ENCODE data around the gene COX7A1.

Gene COX7A1

DNA sequence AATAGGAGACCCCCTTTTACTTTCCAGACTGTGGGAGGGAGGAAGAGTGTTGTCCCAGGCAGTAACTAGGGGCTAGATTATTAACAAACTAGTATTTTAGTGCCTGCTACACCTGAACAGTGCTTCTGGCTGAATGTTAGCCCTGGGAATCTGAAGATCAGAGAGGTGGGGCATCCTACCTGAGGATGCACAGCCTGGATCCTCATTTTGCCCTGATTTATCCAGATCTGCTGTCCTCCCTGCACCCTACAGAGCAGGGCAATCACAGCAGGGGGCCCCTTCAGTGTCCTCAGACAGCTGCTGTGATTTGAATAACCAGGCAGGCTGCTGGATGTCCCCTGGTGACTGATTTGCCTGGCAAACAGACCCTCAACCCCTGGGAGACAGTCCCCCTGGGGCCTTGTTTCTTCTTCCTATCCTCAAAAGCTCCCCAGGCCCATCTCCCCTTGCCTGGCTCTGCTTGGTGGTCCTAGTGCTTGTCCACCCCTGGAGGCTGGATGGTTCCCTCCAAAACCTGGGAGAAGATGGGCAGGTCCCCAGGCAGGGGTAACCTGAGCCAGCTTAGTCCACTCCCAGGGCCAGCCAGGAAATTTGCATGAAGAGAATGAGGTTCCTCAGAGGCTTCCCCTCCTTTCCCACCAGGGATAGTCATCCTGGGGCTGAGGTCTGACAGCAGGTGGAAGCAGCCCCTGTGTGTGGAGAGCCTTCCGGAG, 41.6 kb downstream of the COX7A1 start, which contains the start of gene OVOL3:
Gene OVOL3, plus strand, starts transcription at position 657 of the 713 bp plus-strand sequence. CDS start 60 bp downstream, outside the sequence.
- no peak within 1 kb of the TSS for H3K4me3 ChIP-seq (ENCODE audit: low read depth, low read length)
- DNase-seq (ENCODE audit: low read depth): no peak

DNA sequence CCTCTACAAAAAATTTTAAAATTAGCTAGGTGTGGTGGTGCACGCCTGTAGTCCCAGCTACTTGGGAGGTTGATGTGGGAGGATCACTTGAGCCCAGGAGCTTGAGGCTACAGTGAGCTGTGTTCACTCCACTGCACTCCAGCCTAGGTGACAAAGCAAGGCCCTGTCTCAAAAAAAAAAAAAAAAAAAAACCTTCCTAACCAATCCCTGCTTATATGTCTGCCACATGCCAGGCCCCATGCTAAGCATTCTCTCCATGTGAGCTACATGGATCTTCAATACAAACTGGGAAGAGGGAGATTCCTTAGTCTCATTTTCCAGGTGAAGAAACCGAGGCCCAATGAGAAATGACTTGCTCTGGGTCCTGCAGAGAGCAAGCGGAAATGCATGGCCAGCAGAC, 43.6 kb downstream of the COX7A1 start:
- TF ChIP-seq, protein P1, sequence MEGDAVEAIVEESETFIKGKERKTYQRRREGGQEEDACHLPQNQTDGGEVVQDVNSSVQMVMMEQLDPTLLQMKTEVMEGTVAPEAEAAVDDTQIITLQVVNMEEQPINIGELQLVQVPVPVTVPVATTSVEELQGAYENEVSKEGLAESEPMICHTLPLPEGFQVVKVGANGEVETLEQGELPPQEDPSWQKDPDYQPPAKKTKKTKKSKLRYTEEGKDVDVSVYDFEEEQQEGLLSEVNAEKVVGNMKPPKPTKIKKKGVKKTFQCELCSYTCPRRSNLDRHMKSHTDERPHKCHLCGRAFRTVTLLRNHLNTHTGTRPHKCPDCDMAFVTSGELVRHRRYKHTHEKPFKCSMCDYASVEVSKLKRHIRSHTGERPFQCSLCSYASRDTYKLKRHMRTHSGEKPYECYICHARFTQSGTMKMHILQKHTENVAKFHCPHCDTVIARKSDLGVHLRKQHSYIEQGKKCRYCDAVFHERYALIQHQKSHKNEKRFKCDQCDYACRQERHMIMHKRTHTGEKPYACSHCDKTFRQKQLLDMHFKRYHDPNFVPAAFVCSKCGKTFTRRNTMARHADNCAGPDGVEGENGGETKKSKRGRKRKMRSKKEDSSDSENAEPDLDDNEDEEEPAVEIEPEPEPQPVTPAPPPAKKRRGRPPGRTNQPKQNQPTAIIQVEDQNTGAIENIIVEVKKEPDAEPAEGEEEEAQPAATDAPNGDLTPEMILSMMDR (IDR thresholded peaks at IDR 0.05; ENCODE audit: insufficient read depth, low read depth, low read length, missing control alignments): no peak
- no peak overlapping the region for H3K4me3 ChIP-seq (ENCODE audit: low read depth, low read length)
- no peak for DNase-seq (ENCODE audit: low read depth)

More for the DNA sequence above, 41.6 kb downstream of the COX7A1 start, which contains the start of gene OVOL3:
- TF ChIP-seq, protein P1 (IDR thresholded peaks at IDR 0.05; ENCODE audit: insufficient read depth, low read depth, low read length, missing control alignments): no peak

DNA sequence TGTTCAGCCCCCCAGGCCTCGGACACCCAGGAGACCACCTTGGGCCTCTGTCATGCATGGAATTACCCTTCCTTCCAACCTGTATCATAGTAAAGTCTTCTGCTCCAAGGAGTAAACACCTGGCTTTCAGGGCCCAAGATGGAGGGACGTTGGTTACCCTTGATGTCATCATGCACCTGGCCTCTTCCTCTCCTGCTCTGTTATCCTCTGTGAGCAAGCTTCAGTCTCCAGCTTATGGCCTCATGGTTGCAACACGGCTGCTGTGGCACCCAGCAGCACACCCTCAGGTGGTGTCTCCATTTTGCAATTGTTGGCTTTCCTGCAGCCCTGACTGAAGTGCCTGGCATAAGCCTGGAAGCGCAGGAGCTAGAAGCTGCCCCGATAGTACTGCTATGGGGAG, 45.3 kb downstream of the COX7A1 start:
- H3K4me3 ChIP-seq (ENCODE audit: low read depth, low read length): no peak overlapping the region
- TF ChIP-seq, protein P1 (IDR thresholded peaks at IDR 0.05; ENCODE audit: insufficient read depth, low read depth, low read length, missing control alignments): no peak
- DNase-seq (ENCODE audit: low read depth): no peak

DNA sequence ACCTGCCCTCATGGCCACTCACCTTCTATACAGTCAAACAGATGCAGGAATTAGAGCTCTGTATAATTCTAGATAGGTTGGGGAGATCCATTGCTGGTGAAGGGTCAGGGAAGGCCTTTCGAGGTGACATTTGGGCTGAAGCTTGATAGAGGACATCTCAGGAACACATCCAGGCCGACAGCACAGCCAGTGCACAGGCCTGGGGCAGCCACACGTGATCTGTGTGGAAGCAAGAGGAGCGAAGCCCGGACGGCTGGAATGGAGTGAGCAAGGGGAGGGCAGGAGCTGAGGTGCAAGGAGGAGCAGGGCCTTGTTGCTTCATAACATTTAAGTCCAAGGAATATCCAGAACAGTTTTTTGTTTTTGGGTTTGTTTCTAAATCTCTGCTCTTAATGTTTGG, 45.8 kb downstream of the COX7A1 start:
- no peak overlapping the region for H3K4me3 ChIP-seq (ENCODE audit: low read depth, low read length)
- DNase-seq (ENCODE audit: low read depth): no peak
- TF ChIP-seq, protein P1 (IDR thresholded peaks at IDR 0.05; ENCODE audit: insufficient read depth, low read depth, low read length, missing control alignments): no peak

DNA sequence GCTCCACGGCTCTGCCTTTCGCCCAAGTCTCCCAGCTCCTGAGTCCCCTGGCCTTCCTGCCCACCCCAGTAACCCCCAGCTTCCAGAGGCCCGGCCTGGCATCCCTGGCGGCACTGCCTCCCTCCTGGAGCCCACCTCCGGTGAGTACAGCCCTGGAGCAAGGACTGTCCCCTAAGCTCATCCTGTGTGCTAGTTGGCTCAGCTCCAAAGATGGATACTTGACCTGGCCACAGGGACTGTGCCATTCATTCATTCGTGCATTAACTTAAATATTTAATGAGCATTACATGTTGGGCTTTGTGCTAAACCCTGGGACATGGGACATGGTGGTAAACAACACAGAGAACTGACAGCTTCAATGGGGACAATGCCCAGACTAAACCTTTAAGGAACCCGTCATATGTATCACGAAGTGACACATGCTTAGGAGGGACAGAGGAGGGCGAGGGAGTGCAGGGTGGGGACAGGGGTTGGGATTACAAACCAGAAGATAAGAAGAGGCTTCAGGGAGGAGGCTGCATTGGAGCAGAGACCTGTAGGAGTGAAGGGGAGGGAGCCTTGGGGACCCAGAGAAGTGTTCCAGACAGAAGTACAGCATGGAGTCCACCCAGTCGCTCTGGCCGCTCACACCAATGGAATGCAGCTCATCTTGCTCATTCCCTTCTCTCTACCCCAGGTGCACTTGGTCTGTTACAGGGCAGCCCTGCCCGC, 48.2 kb downstream of the COX7A1 start:
- no peak for DNase-seq (ENCODE audit: low read depth)
- TF ChIP-seq, protein P1 (IDR thresholded peaks at IDR 0.05; ENCODE audit: insufficient read depth, low read depth, low read length, missing control alignments): no peak
- H3K4me3 ChIP-seq (ENCODE audit: low read depth, low read length): no peak overlapping the region

DNA sequence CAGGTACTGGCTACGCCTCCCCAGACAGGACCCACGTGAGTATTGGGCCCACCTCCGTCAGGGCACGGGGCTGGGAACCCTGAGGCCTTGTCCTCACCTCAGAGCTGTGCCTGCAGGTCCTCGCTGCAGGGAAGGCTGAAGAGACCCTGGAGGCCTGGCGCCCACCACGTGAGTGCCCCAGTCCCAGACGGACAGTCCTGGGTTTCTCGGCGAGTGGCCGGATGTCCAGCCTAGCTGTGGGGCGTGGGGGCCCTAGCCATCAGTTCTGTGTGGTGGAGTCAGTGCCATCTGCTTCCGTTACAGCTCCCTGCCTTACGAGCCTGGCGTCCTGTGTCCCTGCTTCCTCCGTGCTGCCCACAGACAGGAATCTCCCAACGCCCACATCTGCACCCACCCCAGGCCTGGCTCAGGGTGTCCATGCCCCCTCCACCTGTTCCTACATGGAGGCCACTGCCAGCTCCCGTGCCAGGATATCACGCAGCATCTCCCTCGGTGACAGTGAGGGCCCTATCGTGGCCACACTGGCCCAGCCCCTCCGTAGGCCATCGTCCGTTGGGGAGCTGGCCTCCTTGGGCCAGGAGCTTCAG, 49.1 kb downstream of the COX7A1 start:
- DNase-seq (ENCODE audit: low read depth): no peak
- no peak overlapping the region for H3K4me3 ChIP-seq (ENCODE audit: low read depth, low read length)
- TF ChIP-seq, protein P1 (IDR thresholded peaks at IDR 0.05; ENCODE audit: insufficient read depth, low read depth, low read length, missing control alignments): no peak
